Measurements from ENCODE around the gene PTAR1.

Gene PTAR1

DNA sequence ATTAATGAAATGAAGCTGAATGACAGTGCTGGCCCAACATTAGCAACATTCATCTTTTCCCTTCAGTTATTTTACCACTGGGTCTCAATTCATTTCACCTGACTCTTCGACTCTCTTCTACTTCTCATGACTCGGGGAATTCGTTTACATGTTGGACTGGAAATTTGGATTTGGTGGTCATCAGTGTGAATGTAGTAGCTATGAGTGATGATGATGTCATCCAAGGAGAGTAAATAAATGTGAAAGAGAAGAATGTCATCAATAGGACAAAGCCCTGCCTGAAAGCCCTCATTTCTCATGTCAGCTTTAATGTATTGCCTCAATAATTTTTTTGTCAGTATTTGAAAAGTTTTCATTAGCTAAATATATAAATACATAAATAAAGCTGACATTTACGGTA lies 38.9 kb upstream of the PTAR1 start:
- TF ChIP-seq CTCF (IDR thresholded peaks at IDR 0.05), result no peak
- no peaks in the 10 kb centered on the region for H3K36me3 Mint-ChIP-seq (ENCODE audit: low read depth)
- H3K27ac Mint-ChIP-seq, result no peak overlapping the region
- no peak for DNase-seq
- no peak overlapping the region for H3K4me3 Mint-ChIP-seq
- H3K9me3 Mint-ChIP-seq, result peaks cover 5% of the 10 kb centered on the region
- H3K4me1 Mint-ChIP-seq, result no peaks in the 10 kb centered on the region
- H3K27me3 Mint-ChIP-seq (ENCODE audit: low read depth, poor library complexity), result peaks cover 7% of the 10 kb centered on the region

GRCh38 chr9:69797675-69798074 lies 37.9 kb upstream of the PTAR1 start:
- Mint-ChIP-seq H3K27me3 (ENCODE audit: low read depth, poor library complexity) (peaks cover 4% of the 10 kb centered on the region), H3K9me3 (peaks cover 5% of the 10 kb centered on the region), H3K4me3 (no peak overlapping the region), H3K27ac (no peak overlapping the region), H3K4me1 (no peaks in the 10 kb centered on the region), H3K36me3 (ENCODE audit: low read depth) (no peaks in the 10 kb centered on the region)
- DNase-seq, result no peak
- TF ChIP-seq CTCF (IDR thresholded peaks at IDR 0.05), result no peak

DNA sequence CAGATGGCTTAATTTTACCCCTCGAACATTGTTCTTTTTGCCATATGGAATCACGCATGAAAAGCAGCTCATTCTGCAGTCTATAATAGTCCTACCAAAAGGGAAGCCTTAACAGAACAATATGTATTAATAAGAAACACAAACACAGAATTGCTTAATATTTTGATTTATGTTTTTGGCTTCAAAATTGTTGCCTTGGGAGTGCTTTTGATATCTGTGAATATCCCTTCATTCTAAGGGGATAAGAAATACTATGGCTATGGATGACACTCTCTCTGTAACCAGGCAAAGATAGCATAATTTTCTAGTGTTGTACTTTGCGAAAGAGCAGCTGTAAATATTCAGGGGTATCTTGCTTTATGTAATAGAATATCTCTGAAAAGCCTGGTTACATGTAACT lies 34.5 kb upstream of the PTAR1 start:
- no peak for TF ChIP-seq CTCF (IDR thresholded peaks at IDR 0.05)
- no peaks in the 10 kb centered on the region for H3K4me1 Mint-ChIP-seq
- H3K9me3 Mint-ChIP-seq, result no peaks in the 10 kb centered on the region
- no peak for DNase-seq
- no peak overlapping the region for H3K4me3 Mint-ChIP-seq
- H3K36me3 Mint-ChIP-seq (ENCODE audit: low read depth), result no peaks in the 10 kb centered on the region
- H3K27ac Mint-ChIP-seq, result no peak overlapping the region
- peaks cover 4% of the 10 kb centered on the region for H3K27me3 Mint-ChIP-seq (ENCODE audit: low read depth, poor library complexity)

DNA sequence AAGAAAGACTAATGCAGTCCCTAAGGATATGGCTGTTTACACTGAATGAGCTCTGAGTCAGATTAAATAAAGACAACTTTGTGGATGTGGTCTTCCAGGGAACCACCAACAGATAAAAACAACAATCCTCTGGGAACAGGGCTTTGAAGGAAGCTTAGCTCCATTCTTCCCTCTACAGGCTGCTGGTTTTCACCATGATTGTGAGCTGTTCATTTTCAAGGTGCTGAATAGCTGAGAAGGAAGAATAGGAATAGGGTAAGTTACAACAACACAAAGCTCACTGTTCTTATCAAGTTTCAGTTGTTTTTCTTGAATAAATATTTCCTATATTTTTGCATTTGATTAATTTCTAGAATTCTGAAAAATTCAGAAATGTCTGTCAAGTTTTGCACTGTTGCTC lies 25.9 kb upstream of the PTAR1 start:
- no peaks in the 10 kb centered on the region for H3K4me1 Mint-ChIP-seq
- H3K4me3 Mint-ChIP-seq, result no peak overlapping the region
- H3K9me3 Mint-ChIP-seq, result no peaks in the 10 kb centered on the region
- H3K27ac Mint-ChIP-seq, result no peak overlapping the region
- no peaks in the 10 kb centered on the region for H3K36me3 Mint-ChIP-seq (ENCODE audit: low read depth)
- DNase-seq, result no peak
- TF ChIP-seq CTCF (IDR thresholded peaks at IDR 0.05), result no peak
- peaks cover 4% of the 10 kb centered on the region for H3K27me3 Mint-ChIP-seq (ENCODE audit: low read depth, poor library complexity)

DNA sequence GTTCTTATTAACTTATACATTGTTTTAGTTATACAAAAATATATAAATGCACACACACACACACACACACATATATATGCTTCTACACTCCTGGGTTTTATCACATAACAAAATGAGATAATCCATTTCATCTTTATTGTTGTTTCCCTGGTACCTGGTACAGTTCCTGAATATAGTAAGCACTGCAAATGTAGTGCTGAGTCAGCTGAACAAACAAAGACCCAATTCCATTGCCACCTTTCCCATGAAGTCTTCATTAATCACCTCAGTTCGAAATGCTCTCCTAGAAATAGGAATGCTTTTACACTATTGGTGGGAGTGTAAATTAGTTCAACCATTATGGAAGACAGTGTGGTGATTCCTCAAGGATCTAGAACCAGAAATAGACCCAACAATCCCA lies 13.4 kb upstream of the PTAR1 start:
- no peak for DNase-seq
- Mint-ChIP-seq H3K4me3 (no peak overlapping the region), H3K36me3 (ENCODE audit: low read depth) (no peaks in the 10 kb centered on the region), H3K9me3 (peaks cover 8% of the 10 kb centered on the region), H3K4me1 (no peaks in the 10 kb centered on the region), H3K27me3 (ENCODE audit: low read depth, poor library complexity) (peaks cover 10% of the 10 kb centered on the region), H3K27ac (no peak overlapping the region)
- no peak for TF ChIP-seq CTCF (IDR thresholded peaks at IDR 0.05)

- Mint-ChIP-seq H3K36me3 (ENCODE audit: low read depth) (no peaks in the 10 kb centered on the region), H3K27me3 (ENCODE audit: low read depth, poor library complexity) (peaks cover 7% of the 10 kb centered on the region), H3K27ac (no peak overlapping the region), H3K4me1 (no peaks in the 10 kb centered on the region), H3K9me3 (peaks cover 4% of the 10 kb centered on the region), H3K4me3 (no peak overlapping the region)
- no peak for DNase-seq
- no peak for TF ChIP-seq CTCF (IDR thresholded peaks at IDR 0.05)
These were observed 12.1 kb upstream of the PTAR1 start for GRCh38 chr9:69771775-69772418.

Data from nephron progenitor cell (in vitro differentiated cells).